Thyroid gland (tissue), 4 donors: ENCODE data around the gene COL4A1.

Experiments used
- POLR2A ChIP-seq, 2 donors: fragments of 450-650 bp; IDR thresholded peaks; one replicate each; pipeline ENCODE4 v1.6.1; 2017; ENCODE audit warnings: antibody characterized with exemption in 2 of 2, mild to moderate bottlenecking in 2 of 2, moderate library complexity in 1 of 2
- TF ChIP-seq, protein P1 (sequence below), 6 experiments: fragments of 200-600 bp in 3 of 6; fragments of 450-650 bp in 3 of 6; sonication (generic) in 3 of 6; IDR thresholded peaks; one replicate each; pipeline ENCODE4 v1.5.1; 2016 to 2019; ENCODE audit warnings: antibody characterized with exemption in 6 of 6, mild to moderate bottlenecking in 2 of 6, inconsistent platforms in 1 of 6, moderate library complexity in 1 of 6

DNA sequence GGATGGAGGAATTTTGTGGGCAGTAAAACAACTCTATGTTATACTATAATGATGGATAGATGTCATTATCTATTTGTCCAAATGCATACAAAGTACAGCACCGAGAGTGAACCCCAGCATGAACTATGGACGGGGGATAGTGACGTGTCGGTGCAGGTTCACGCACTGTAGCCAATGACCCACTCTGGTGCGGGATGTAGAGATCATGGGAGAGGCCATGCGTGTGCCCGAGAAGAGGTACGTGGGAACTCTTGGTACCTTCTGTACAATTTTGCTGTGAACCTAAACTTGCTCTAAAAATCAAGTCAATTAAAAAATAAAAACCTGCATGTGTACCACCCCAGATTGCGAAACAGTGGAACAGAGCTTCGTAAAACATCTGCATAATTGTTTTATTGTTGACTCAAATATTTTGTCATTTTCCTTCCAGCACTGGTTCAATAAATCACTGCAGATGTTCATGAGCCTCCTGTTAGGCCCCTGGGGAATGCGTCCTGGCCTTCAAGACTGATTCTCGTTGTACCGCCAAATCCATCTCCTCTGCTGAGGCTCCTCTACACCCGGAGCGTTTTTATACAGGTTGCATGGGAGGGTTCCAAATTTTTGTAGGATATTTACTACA lies 30.9 kb downstream of the COL4A1 start:
- TF ChIP-seq, protein P1, sequence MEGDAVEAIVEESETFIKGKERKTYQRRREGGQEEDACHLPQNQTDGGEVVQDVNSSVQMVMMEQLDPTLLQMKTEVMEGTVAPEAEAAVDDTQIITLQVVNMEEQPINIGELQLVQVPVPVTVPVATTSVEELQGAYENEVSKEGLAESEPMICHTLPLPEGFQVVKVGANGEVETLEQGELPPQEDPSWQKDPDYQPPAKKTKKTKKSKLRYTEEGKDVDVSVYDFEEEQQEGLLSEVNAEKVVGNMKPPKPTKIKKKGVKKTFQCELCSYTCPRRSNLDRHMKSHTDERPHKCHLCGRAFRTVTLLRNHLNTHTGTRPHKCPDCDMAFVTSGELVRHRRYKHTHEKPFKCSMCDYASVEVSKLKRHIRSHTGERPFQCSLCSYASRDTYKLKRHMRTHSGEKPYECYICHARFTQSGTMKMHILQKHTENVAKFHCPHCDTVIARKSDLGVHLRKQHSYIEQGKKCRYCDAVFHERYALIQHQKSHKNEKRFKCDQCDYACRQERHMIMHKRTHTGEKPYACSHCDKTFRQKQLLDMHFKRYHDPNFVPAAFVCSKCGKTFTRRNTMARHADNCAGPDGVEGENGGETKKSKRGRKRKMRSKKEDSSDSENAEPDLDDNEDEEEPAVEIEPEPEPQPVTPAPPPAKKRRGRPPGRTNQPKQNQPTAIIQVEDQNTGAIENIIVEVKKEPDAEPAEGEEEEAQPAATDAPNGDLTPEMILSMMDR (IDR thresholded peaks at IDR 0.05), result no peak
- TF ChIP-seq POLR2A (IDR thresholded peaks at IDR 0.05), result no peak
